ENCODE measurements around the gene ZC3H13.

The ZC3H13 gene

GRCh38 chr13:46082324-46082723 is 29.8 kb upstream of the ZC3H13 start:
- ChIA-PET CTCF (interaction anchor here (1.2 kb wide), 1 partner anchor 44 kb away, joined by 6 read pairs; no protein-coding TSS in a partner anchor), POLR2A (no interaction called here)
- H3K4me1 ChIP-seq (ENCODE audit: control insufficient read depth, insufficient read depth, low read length) = no peaks in the 10 kb centered on the region
- no peaks in the 10 kb centered on the region for H3K9me3 ChIP-seq (ENCODE audit: control insufficient read depth, insufficient read depth, low read depth, low read length)
- H3K27ac ChIP-seq (ENCODE audit: extremely low read depth, low read depth, low read length) = no peak overlapping the region
- H3K36me3 ChIP-seq (ENCODE audit: control insufficient read depth in 2 of 2, insufficient read depth in 1 of 2, low read length in 2 of 2) = no peaks in the 10 kb centered on the region
- H3K4me3 ChIP-seq (ENCODE audit: low read depth, low read length) = no peak overlapping the region
- TF ChIP-seq ZSCAN18 (tag by site-specific recombination; IDR thresholded peaks at IDR 0.05) (no peak), KLF8 (tag by site-specific recombination; IDR thresholded peaks at IDR 0.05) (no peak), ZBTB48 (tag by site-specific recombination; IDR thresholded peaks at IDR 0.05) (no peak), ZNF280C (tag by site-specific recombination; IDR thresholded peaks at IDR 0.05) (no peak), ZNF121 (tag by site-specific recombination; IDR thresholded peaks at IDR 0.05) (no peak), GLI4 (tag by site-specific recombination; IDR thresholded peaks at IDR 0.05) (no peak), ZNF341 (tag by site-specific recombination; IDR thresholded peaks at IDR 0.05; ENCODE audit: low read depth) (no peak), ZNF843 (tag by site-specific recombination; IDR thresholded peaks at IDR 0.05) (no peak), ZNF610 (tag by site-specific recombination; IDR thresholded peaks at IDR 0.05; ENCODE audit: borderline replicate concordance) (no peak), KLF10 (tag by site-specific recombination; IDR thresholded peaks at IDR 0.05) (no peak)
- TF ChIP-seq, protein P1, sequence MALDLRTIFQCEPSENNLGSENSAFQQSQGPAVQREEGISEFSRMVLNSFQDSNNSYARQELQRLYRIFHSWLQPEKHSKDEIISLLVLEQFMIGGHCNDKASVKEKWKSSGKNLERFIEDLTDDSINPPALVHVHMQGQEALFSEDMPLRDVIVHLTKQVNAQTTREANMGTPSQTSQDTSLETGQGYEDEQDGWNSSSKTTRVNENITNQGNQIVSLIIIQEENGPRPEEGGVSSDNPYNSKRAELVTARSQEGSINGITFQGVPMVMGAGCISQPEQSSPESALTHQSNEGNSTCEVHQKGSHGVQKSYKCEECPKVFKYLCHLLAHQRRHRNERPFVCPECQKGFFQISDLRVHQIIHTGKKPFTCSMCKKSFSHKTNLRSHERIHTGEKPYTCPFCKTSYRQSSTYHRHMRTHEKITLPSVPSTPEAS (tag by site-specific recombination; IDR thresholded peaks at IDR 0.05) = no peak

DNA sequence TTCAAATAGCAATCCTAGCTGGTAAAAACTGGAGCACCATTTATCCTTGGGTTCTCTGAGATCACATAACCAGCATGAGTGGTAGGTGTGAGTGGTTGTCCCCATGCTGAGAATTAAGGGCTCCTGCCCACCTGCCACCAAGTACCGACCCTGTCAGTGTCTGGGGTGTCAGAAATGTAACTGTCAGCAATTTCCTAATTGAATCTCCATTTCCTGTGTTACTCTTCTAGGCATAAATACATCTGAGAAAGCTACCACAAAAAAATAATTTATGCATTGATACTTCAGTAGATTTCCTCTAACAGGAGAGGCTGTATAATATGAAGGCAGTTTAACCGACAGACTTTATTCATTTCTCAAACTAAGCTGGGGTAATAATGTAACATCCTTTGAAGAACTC is 27.2 kb upstream of the ZC3H13 start:
- no peaks in the 10 kb centered on the region for H3K9me3 ChIP-seq (ENCODE audit: control insufficient read depth, insufficient read depth, low read depth, low read length)
- H3K27ac ChIP-seq (ENCODE audit: extremely low read depth, low read depth, low read length) = no peak overlapping the region
- no peaks in the 10 kb centered on the region for H3K36me3 ChIP-seq (ENCODE audit: control insufficient read depth in 2 of 2, insufficient read depth in 1 of 2, low read length in 2 of 2)
- H3K4me1 ChIP-seq (ENCODE audit: control insufficient read depth, insufficient read depth, low read length) = no peaks in the 10 kb centered on the region
- H3K4me3 ChIP-seq (ENCODE audit: low read depth, low read length) = no peak overlapping the region
- POLR2A ChIA-PET = interaction anchor here (0.6 kb wide), 1 partner anchor 31 kb away, joined by 3 read pairs; no protein-coding TSS in a partner anchor
- CTCF ChIA-PET = no interaction called here
- TF ChIP-seq ZSCAN30 (tag by site-specific recombination; IDR thresholded peaks at IDR 0.05) = no peak
- no peak for TF ChIP-seq SP3 (tag by site-specific recombination; IDR thresholded peaks at IDR 0.05)
- no peak for TF ChIP-seq WT1 (tag by site-specific recombination; IDR thresholded peaks at IDR 0.05)
- TF ChIP-seq, protein P2, sequence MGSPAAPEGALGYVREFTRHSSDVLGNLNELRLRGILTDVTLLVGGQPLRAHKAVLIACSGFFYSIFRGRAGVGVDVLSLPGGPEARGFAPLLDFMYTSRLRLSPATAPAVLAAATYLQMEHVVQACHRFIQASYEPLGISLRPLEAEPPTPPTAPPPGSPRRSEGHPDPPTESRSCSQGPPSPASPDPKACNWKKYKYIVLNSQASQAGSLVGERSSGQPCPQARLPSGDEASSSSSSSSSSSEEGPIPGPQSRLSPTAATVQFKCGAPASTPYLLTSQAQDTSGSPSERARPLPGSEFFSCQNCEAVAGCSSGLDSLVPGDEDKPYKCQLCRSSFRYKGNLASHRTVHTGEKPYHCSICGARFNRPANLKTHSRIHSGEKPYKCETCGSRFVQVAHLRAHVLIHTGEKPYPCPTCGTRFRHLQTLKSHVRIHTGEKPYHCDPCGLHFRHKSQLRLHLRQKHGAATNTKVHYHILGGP (tag by site-specific recombination; IDR thresholded peaks at IDR 0.05) = no peak
- TF ChIP-seq ZFP37 (tag by site-specific recombination; IDR thresholded peaks at IDR 0.05) = no peak
- no peak for TF ChIP-seq TSHZ1 (tag by site-specific recombination; IDR thresholded peaks at IDR 0.05; ENCODE audit: borderline replicate concordance)
- TF ChIP-seq ZNF501 (tag by site-specific recombination; IDR thresholded peaks at IDR 0.05) = no peak
- no peak for TF ChIP-seq ZNF211 (tag by site-specific recombination; IDR thresholded peaks at IDR 0.05; ENCODE audit: low read depth)
- TF ChIP-seq ZIC2 (tag by site-specific recombination; IDR thresholded peaks at IDR 0.05) = no peak
- no peak for TF ChIP-seq REPIN1 (tag by site-specific recombination; IDR thresholded peaks at IDR 0.05; ENCODE audit: low read depth)
- TF ChIP-seq ZNF48 (tag by site-specific recombination; IDR thresholded peaks at IDR 0.05) = no peak
- TF ChIP-seq, protein P3, sequence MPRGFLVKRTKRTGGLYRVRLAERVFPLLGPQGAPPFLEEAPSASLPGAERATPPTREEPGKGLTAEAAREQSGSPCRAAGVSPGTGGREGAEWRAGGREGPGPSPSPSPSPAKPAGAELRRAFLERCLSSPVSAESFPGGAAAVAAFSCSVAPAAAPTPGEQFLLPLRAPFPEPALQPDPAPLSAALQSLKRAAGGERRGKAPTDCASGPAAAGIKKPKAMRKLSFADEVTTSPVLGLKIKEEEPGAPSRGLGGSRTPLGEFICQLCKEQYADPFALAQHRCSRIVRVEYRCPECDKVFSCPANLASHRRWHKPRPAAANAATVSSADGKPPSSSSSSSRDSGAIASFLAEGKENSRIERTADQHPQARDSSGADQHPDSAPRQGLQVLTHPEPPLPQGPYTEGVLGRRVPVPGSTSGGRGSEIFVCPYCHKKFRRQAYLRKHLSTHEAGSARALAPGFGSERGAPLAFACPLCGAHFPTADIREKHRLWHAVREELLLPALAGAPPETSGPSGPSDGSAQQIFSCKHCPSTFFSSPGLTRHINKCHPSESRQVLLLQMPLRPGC (tag by site-specific recombination; IDR thresholded peaks at IDR 0.05) = no peak
- no peak for TF ChIP-seq ZNF354C (tag by site-specific recombination; IDR thresholded peaks at IDR 0.05; ENCODE audit: borderline replicate concordance, low read depth)
- no peak for TF ChIP-seq ZNF175 (tag by site-specific recombination; IDR thresholded peaks at IDR 0.05)
- TF ChIP-seq GFI1B (tag by site-specific recombination; IDR thresholded peaks at IDR 0.05) = no peak
